HG02973 (cell line): ENCODE data around the gene AGTR1.

ENCODE experiments used
- ATAC-seq: cut with Tn5 transposase; IDR thresholded peaks from one replicate; pipeline ENCODE4 v1.9.1; 2021; ENCODE audit warnings: moderate library complexity; ENCODE audit not compliant: unreplicated experiment

AGTR1 gene

GRCh38 chr3:148697306-148698189 lies at the start of gene AGTR1:
Gene AGTR1 (plus strand): TSS chr3:148697903. CDS start chr3:148741036, 43,133 bp downstream.
- no peak for ATAC-seq

GRCh38 chr3:148648685-148649352 lies 48.9 kb upstream of the AGTR1 start:
- ATAC-seq: no peak

- ATAC-seq: no peak
Measured at GRCh38 chr3:148651549-148651948, 46.2 kb upstream of the AGTR1 start.

GRCh38 chr3:148654433-148654832 lies 43.3 kb upstream of the AGTR1 start:
- no peak for ATAC-seq

- ATAC-seq: no peak
Measured at GRCh38 chr3:148657470-148657869, 40.2 kb upstream of the AGTR1 start.

- ATAC-seq: no peak
Measured at GRCh38 chr3:148659512-148659911, 38.2 kb upstream of the AGTR1 start.

GRCh38 chr3:148680289-148680688 lies 17.4 kb upstream of the AGTR1 start:
- no peak for ATAC-seq

GRCh38 chr3:148681080-148681479 lies 16.6 kb upstream of the AGTR1 start:
- no peak for ATAC-seq

- ATAC-seq: no peak
Measured at GRCh38 chr3:148682997-148683396, 14.7 kb upstream of the AGTR1 start.

- ATAC-seq: no peak
Measured at GRCh38 chr3:148694116-148694515, 3.6 kb upstream of the AGTR1 start.

- no peak for ATAC-seq
Measured at GRCh38 chr3:148698190-148698810, 597 bp downstream of the AGTR1 start.

- no peak for ATAC-seq
Measured at GRCh38 chr3:148705314-148705713, 7.6 kb downstream of the AGTR1 start.

GRCh38 chr3:148707601-148708380 lies 10.1 kb downstream of the AGTR1 start:
- ATAC-seq: no peak

- ATAC-seq: no peak
Measured at GRCh38 chr3:148708409-148708808, 10.7 kb downstream of the AGTR1 start.

- ATAC-seq: no peak
Measured at GRCh38 chr3:148709560-148710253, 12.0 kb downstream of the AGTR1 start.

- ATAC-seq: no peak
Measured at GRCh38 chr3:148710665-148711064, 13.0 kb downstream of the AGTR1 start.

- no peak for ATAC-seq
Measured at GRCh38 chr3:148711981-148712666, 14.4 kb downstream of the AGTR1 start.

GRCh38 chr3:148714521-148714920 lies 16.8 kb downstream of the AGTR1 start:
- no peak for ATAC-seq

GRCh38 chr3:148716657-148717056 lies 19.0 kb downstream of the AGTR1 start:
- no peak for ATAC-seq
